Measurements from ENCODE around the gene STAT6. TPM values are rescaled to one million over a fixed set of nuclear protein-coding genes. Genes with fewer than 3 reads are reported as not detected.

The STAT6 gene
- total RNA-seq, 2 experiments from 2014 or later = 188 to 193 TPM

DNA sequence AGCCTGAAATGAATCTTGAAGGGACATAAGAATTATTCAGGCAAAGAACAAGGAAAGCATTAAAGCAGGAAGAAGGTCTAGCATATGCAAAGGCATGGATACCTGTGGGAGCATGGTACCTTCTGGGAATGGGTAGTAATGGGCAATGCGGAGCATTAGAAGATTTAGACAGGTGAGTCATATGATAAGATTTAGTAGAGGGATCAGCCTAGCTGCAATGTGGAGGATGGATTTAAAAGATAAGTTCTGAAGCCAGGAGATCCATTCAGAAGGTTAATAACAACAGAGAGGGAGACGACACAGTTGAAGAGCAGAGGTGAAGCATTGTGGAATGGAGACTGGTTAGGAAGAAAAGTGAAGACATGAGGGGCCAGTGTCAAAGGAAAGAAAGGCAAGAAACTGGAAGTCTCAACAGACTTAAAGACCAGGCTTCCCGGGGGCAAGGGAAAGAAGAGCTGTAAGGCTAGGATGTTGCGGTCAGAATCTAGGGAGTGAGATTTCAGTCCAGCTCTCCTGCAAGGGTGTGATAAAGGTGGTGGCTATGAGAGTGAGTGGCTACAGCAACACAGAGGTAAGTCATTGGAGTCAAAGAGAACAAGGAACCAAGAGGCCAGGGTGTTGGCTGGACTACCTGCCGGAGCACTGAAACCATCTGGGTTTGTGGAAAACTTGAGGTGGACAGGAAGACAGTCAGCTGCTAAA, 5.6 kb upstream of the STAT6 start:
- Mint-ChIP-seq H3K9me3 (no peaks in the 10 kb centered on the region), H3K4me1 (ENCODE audit: low read depth) (peaks cover 22% of the 10 kb centered on the region), H3K36me3 (ENCODE audit: low read depth) (no peaks in the 10 kb centered on the region), H3K4me3 (no peak overlapping the region), H3K27ac (no peak overlapping the region), H3K27me3 (ENCODE audit: low read depth) (no peaks in the 10 kb centered on the region)
- CTCF ChIA-PET = interaction anchor here (0.9 to 2.1 kb wide), 5 partner anchors 7 to 115 kb away, joined by 3 to 11 read pairs (median 4); no protein-coding TSS in a partner anchor
- intact Hi-C loops (cut with micrococcal nuclease) = no loop called here
- DNase-seq = no peak

DNA sequence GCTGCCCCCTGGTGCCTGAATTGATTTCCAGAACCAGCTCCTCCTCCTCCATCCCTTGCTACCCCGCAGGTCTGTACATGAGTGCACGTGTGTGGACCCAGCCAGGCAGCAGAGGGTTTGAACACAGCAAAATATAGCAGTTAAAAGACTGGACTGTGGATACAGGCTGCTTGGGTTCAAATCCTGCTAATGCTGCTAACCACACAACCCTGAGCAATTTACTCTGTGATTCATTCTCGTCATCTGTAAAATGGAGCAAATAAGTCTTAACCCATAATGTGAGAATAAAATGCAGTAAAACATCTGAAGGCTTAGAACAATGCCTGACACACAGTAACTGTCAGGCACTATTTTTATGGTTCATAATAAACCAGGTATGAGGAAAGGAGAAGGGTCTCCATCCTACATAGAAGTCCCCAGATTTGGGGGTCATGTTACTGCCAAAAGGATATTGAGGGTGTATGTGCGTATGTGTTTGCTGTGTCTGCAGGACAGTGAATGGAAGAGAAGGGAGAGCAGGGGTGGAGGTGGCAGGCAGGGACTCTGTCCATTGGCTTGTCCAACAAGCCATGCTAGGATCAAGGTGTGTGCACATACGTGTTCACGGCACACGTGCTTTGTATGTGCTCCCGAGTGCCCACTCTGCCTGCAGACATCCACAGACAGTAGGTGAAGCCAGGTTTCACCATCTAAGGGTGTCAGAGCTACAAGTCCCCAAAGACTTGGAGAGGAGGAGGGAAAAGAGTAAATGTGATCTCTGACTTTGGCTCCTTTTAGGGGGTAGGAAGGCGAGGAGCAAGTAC, 1.5 kb upstream of the STAT6 start:
- Mint-ChIP-seq H3K36me3 (ENCODE audit: low read depth) (peaks cover 27% of the 10 kb centered on the region), H3K9me3 (no peaks in the 10 kb centered on the region), H3K27ac (peak overlapping the region; percentile 94), H3K4me3 (peak overlapping the region; percentile 92), H3K27me3 (ENCODE audit: low read depth) (no peaks in the 10 kb centered on the region), H3K4me1 (ENCODE audit: low read depth) (peaks cover 30% of the 10 kb centered on the region)
- intact Hi-C loops (cut with micrococcal nuclease) = loop anchor here (1.0 to 5.0 kb wide), 10 partner anchors 34 to 580 kb away; partner anchors contain the start of genes DDIT3, MBD6, NACA and NEMP1
- CTCF ChIA-PET = interaction anchor here (0.6 to 4.9 kb wide), 36 partner anchors 11 to 1092 kb away, joined by 3 to 116 read pairs (median 8); partner anchors contain the start of genes HSD17B6, IKZF4, LRP1 and NAB2
- DNase-seq = no peak

DNA sequence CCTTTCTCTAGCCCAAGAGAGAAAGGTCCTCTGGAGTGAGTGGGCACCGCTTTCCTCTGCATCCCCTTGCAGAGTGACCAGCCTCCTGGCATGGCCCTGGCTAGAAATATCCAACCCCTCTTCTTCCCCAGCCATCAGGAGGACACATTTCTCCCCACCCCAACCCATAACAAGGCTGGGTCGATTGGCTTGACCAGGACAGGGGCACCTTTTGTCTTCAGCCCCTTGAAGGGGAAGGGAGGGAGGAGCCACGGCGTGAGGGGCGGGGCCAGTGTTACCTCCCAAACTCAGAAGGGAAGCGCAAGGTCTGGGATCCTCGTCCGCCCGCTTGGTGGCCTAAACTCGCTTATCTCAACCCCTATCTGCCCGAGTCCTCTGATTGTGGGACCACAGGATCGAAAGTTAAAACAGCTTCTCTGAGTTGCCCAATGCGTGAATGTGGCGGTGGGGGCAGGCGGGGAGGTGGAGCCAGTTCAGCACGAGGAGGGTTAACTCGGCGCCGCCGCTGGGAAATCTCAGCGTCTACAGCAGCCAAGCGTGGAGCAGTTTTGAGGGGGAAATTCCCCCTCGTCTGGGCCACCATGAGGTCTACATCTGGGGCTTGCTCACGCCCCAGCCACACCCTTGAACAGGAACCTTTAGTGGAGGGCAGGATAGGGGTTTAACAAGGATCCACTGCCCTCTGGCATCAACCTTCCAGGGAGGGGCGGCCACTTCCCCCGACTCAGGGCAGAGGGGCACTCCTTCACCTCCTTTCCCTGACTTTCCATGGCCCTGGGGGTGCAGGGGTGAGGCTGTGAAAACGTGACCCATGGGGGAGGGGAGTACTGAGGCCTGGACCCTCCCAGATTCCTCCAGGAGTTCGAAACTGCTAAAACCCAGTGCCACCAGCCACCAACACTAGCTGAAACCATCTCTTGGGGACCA, 795 bp downstream of the STAT6 start:
- H3K4me3 Mint-ChIP-seq = peak overlapping the region; percentile 92
- no peaks in the 10 kb centered on the region for H3K27me3 Mint-ChIP-seq (ENCODE audit: low read depth)
- H3K9me3 Mint-ChIP-seq = no peaks in the 10 kb centered on the region
- intact Hi-C loops (cut with micrococcal nuclease) = loop anchor here (1.0 to 5.0 kb wide), 7 partner anchors 17 to 582 kb away; partner anchors contain the start of genes DDIT3, MBD6, OS9 and PTGES3
- H3K27ac Mint-ChIP-seq = peak overlapping the region; percentile 94
- peak; percentile 82 for DNase-seq
- H3K4me1 Mint-ChIP-seq (ENCODE audit: low read depth) = peaks cover 51% of the 10 kb centered on the region
- CTCF ChIA-PET = interaction anchor here (0.6 to 4.9 kb wide), 21 partner anchors 11 to 356 kb away, joined by 3 to 116 read pairs (median 9); partner anchors contain the start of genes LRP1, NAB2, NEMP1 and SHMT2
- peaks cover 44% of the 10 kb centered on the region for H3K36me3 Mint-ChIP-seq (ENCODE audit: low read depth)

DNA sequence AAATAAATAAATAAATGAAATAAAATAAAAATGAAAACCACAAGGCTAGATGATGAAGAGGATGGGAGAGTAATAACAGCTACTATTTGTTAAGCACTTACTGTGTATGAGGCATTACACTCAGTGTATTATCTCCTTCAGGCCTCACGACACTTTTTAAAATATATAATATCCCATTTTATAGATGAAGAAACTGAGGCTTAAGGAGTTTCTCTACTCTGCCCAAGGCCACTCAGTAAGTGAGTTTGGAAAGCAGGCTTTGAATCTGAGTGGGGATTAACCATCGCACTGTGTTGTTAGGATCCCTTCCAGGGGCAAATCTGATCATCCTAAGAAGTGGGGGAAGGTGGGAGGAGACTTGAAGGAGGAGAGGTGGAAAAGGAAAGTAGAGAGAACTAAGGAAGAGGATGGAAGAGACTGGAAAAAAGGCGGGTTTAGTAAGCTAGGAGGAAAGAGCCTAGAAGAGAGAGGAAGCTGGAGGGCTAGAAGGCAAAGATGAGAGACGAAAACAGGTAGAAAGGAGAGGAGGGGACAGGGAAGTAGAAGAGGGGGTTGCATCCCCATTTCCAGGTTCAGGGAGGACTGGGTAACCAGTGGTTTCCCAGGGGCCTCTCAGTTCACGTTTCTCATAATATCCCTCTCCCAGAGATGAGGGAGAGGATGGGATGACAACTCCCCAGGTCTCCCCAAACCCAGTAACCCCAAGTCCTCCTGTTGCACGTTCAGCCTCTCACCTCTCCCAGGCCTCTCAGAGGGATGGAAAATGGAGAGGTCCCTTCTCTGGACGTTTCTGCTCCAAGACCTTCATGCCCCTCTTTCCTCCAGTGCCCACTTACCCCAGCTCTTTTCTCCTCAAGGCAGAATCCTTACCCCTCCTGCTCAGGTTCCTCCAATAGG, 1.7 kb downstream of the STAT6 start:
- peak overlapping the region; percentile 94 for H3K27ac Mint-ChIP-seq
- peak overlapping the region; percentile 92 for H3K4me3 Mint-ChIP-seq
- CTCF ChIA-PET = interaction anchor here (0.7 to 4.9 kb wide), 8 partner anchors 10 to 103 kb away, joined by 3 to 116 read pairs (median 32); partner anchors contain the start of genes LRP1, NEMP1 and ZBTB39
- H3K36me3 Mint-ChIP-seq (ENCODE audit: low read depth) = peaks cover 51% of the 10 kb centered on the region
- H3K9me3 Mint-ChIP-seq = no peaks in the 10 kb centered on the region
- intact Hi-C loops (cut with micrococcal nuclease) = loop anchor here (1.0 to 5.0 kb wide), 4 partner anchors 16 to 583 kb away; partner anchors contain the start of genes DDIT3, MBD6 and OS9
- H3K4me1 Mint-ChIP-seq (ENCODE audit: low read depth) = peaks cover 57% of the 10 kb centered on the region
- H3K27me3 Mint-ChIP-seq (ENCODE audit: low read depth) = no peaks in the 10 kb centered on the region
- DNase-seq = no peak

DNA sequence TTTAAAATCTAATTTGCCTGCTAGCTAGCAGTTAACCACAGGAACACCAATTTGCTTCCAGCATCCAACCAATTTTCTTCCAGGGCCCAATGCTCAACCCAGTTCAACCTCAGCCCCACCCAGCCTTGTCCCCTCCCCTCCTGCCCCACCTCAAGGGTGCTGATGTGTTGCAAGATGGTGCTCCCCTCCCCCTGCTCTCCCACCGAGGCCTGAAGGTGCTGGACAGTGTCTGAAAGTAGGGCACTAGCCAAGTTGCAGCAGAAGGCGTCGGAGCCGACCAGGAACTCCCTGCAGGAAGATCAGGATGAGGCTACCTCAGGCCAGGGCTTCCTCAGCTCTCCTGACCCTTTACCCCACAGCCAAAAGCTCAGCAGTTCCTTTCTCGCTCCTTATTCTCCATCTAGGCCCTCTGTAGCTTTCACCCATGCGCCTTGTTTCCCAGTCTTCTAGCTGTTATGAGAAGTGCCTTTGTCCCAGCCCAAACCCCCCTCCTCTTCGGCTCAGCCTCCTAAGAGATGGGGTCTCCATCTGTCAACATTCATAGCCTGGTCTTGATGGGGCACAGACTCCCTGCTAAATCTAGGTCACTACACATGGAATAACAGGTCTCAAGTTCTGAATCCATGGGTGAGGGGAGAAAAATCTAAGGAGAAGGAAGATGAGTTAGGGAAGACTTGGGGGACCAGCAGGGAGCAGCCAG, 3.6 kb downstream of the STAT6 start:
- H3K36me3 Mint-ChIP-seq (ENCODE audit: low read depth) = peaks cover 63% of the 10 kb centered on the region

DNA sequence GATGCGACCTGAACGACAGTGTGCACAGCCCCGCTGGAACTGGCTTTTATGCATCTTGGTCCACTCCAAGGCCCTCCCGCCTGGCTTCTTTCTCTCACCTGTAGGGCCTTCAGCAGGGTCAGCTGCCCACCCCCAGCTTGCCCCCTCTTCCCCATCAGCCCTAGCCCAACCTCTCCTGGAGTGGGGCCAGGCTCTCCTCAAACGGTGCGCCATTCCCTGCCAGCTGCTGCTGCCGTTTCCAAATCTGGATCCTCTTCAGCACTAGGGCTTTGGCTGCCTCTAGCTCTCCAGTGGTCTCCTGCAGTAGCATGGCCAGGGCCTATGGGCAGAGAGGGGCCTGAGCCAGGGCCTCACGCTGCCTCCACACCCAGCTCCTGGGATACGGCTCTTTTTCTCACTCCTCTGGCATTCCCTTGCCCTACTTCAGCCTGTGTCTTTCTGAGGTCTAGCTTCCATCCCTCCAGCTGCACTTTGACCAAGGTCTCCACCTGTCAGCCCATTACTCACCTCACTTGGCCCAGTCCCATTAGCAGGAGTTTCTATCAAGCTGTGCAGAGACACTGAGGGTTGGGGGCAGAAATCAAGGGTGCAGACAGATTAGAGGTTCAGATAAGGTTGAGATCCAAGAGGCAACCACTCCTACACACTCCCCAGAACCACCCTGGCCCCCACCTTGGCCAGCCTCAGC, 5.0 kb downstream of the STAT6 start:
- Mint-ChIP-seq H3K27ac (peak overlapping the region; percentile 55), H3K36me3 (ENCODE audit: low read depth) (peaks cover 70% of the 10 kb centered on the region), H3K27me3 (ENCODE audit: low read depth) (no peaks in the 10 kb centered on the region), H3K4me1 (ENCODE audit: low read depth) (peaks cover 68% of the 10 kb centered on the region), H3K9me3 (no peaks in the 10 kb centered on the region), H3K4me3 (no peak overlapping the region)
- CTCF ChIA-PET = interaction anchor here (1.0 to 1.7 kb wide), 5 partner anchors 8 to 105 kb away, joined by 3 to 13 read pairs (median 4); no protein-coding TSS in a partner anchor
- intact Hi-C loops (cut with micrococcal nuclease) = no loop called here
- no peak for DNase-seq

More for the DNA sequence above, 3.6 kb downstream of the STAT6 start:
- no peak for DNase-seq
- Mint-ChIP-seq H3K4me1 (ENCODE audit: low read depth) (peaks cover 62% of the 10 kb centered on the region), H3K9me3 (no peaks in the 10 kb centered on the region), H3K4me3 (no peak overlapping the region), H3K27ac (peak overlapping the region; percentile 55), H3K27me3 (ENCODE audit: low read depth) (no peaks in the 10 kb centered on the region)
- CTCF ChIA-PET = interaction anchor here (0.7 to 1.7 kb wide), 6 partner anchors 10 to 123 kb away, joined by 3 to 13 read pairs (median 4); no protein-coding TSS in a partner anchor
- intact Hi-C loops (cut with micrococcal nuclease) = no loop called here

DNA sequence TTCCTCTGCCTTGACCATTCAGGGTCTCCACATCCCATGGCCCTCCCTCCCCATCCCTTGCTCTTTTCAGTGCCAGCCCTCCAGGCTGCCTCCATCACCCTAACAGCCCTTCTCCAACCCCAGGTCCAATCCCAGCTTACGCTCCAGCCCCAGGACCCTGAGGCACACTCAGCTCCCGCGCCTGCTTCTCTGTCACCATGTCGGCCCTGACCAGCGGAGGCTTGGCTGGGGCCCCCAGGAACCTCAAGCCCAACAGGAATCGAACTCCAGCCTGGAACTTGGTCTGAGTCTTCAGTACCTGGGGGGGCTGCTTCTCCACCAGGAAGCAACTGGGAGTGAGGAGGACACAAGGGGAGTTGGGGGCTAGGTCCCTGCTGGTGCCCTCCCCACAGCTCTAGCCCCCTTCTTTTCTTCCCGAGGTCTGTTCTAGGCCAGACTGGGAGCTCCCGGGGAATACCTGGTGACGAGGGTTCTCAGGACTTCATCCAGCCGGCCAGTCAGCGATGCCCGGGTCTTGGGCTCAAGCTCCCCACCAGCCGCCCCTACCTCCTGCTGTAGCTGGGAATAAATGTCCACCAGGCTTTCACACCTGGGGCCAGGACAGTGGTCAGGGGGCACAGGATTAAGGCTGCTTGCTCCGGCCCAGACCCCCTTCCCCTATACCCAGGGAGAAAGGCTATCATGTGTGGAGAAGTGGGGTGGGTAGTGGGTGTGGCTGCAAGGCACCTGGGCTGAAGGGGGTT, 6.0 kb downstream of the STAT6 start:
- intact Hi-C loops (cut with micrococcal nuclease) = no loop called here
- CTCF ChIA-PET = no interaction called here

DNA sequence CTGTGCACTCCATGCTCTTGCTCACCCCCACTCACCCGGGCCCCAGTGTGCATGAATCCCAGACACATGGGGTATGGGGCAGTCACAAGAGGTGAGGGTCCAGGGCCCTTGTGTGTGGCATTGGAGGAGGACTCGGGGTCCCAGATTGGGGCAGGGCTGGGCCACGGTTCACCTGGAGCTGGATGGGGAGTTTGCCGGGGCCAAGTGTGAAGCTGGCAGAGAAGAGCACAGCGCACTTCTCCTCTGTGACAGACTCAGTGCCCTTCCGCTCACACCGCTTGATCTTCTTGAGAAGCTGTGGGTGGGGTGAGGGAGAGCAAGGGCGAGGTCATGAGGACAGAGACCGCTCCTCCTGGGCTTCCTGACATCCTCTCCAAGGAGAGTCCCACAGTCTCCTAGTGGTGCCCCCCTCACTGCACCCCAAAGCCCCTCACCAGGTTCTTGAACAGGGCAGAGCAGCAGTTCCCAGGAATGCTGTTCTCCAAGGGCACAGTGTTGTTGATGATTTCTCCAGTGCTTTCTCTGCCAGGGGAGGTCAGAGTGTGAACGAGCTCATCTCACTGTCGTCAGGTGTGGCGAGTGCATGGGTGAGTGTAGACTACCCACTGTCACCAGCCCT, 6.8 kb downstream of the STAT6 start:
- H3K4me3 Mint-ChIP-seq = no peak overlapping the region
- no peaks in the 10 kb centered on the region for H3K9me3 Mint-ChIP-seq
- H3K27me3 Mint-ChIP-seq (ENCODE audit: low read depth) = no peaks in the 10 kb centered on the region
- intact Hi-C loops (cut with micrococcal nuclease) = no loop called here
- peaks cover 64% of the 10 kb centered on the region for H3K4me1 Mint-ChIP-seq (ENCODE audit: low read depth)
- H3K36me3 Mint-ChIP-seq (ENCODE audit: low read depth) = peaks cover 58% of the 10 kb centered on the region
- H3K27ac Mint-ChIP-seq = peak overlapping the region; percentile 74
- no peak for DNase-seq
- CTCF ChIA-PET = interaction anchor here (1.1 to 1.9 kb wide), 3 partner anchors 15 to 33 kb away, joined by 3 to 10 read pairs (median 3); partner anchors contain the start of gene NAB2

More for the DNA sequence above, 6.0 kb downstream of the STAT6 start:
- Mint-ChIP-seq H3K27ac (peak overlapping the region; percentile 74), H3K36me3 (ENCODE audit: low read depth) (peaks cover 62% of the 10 kb centered on the region), H3K9me3 (no peaks in the 10 kb centered on the region), H3K27me3 (ENCODE audit: low read depth) (no peaks in the 10 kb centered on the region), H3K4me3 (no peak overlapping the region), H3K4me1 (ENCODE audit: low read depth) (peaks cover 71% of the 10 kb centered on the region)
- no peak for DNase-seq

DNA sequence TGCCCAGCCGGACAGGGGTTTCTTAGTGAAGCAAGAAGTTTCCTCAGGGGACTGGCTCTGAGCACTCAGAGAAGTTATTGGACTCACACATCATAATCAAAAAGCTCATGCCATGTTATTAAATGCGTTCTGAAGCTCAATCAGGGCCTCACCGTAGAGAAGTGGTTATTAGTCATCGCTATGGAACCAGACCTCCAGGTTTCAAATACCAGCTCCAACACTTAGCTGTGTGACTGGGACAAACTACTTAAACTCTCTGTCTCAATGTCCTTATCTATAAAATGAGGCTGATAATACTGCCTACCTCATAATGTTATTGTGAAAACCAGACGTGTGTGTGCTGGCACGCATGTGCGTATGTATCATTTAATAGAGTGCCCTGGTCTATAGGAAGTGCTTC, 7.3 kb downstream of the STAT6 start:
- Mint-ChIP-seq H3K36me3 (ENCODE audit: low read depth) (peaks cover 61% of the 10 kb centered on the region), H3K9me3 (no peaks in the 10 kb centered on the region), H3K4me3 (no peak overlapping the region), H3K27ac (no peak overlapping the region), H3K27me3 (ENCODE audit: low read depth) (no peaks in the 10 kb centered on the region), H3K4me1 (ENCODE audit: low read depth) (peaks cover 62% of the 10 kb centered on the region)
- no peak for DNase-seq
- CTCF ChIA-PET = interaction anchor here (1.1 to 1.9 kb wide), 3 partner anchors 14 to 33 kb away, joined by 3 to 10 read pairs (median 3); partner anchors contain the start of gene NAB2
- intact Hi-C loops (cut with micrococcal nuclease) = no loop called here

All from activated naive CD4-positive, alpha-beta T cell treated with anti-CD3 and anti-CD28 coated beads for 36 hours (primary cell).